ENCODE measurements around the gene TBC1D22B. TPM values are rescaled to one million over a fixed set of nuclear protein-coding genes. Genes with fewer than 3 reads are reported as not detected.

TBC1D22B gene
- total and polyA plus RNA-seq, 2 experiments from 2014 or later: 9.1 to 19.9 TPM

DNA sequence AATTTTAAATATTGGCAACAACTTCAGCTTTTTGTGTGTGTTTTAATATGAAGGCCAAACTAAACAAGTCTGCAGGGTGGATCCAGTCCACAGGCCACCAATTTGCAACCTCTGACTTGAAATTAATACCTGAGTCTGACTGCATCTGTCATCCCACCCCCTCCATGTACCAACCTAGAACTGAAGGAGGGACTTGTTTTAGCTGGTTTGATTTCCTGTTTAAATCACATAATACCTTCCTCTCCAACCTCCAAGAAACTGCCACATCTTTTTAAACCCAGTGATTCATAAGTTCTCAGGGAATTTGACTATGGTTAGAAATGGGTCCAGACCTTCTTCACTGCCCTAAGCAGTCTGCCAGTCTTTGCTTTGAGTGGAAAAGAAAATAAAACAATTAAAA lies 117.8 kb downstream of the TBC1D22B start:
- peaks cover 37% of the 10 kb centered on the region for H3K36me3 ChIP-seq (ENCODE audit: insufficient read depth)
- no peak overlapping the region for H3K4me3 ChIP-seq
- H3F3A ChIP-seq (replicated peaks; ENCODE audit: low read depth): no peaks in the 10 kb centered on the region
- no peak overlapping the region for H3K4me2 ChIP-seq
- TF ChIP-seq, protein P1, sequence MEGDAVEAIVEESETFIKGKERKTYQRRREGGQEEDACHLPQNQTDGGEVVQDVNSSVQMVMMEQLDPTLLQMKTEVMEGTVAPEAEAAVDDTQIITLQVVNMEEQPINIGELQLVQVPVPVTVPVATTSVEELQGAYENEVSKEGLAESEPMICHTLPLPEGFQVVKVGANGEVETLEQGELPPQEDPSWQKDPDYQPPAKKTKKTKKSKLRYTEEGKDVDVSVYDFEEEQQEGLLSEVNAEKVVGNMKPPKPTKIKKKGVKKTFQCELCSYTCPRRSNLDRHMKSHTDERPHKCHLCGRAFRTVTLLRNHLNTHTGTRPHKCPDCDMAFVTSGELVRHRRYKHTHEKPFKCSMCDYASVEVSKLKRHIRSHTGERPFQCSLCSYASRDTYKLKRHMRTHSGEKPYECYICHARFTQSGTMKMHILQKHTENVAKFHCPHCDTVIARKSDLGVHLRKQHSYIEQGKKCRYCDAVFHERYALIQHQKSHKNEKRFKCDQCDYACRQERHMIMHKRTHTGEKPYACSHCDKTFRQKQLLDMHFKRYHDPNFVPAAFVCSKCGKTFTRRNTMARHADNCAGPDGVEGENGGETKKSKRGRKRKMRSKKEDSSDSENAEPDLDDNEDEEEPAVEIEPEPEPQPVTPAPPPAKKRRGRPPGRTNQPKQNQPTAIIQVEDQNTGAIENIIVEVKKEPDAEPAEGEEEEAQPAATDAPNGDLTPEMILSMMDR (conservative IDR thresholded peaks at IDR 0.05; ENCODE audit: low read depth in 2 of 2): no peak
- TF ChIP-seq JUNB (IDR thresholded peaks at IDR 0.05; ENCODE audit: unreplicated experiment): no peak
- TF ChIP-seq CREB1 (CRISPR knock-in tag; IDR thresholded peaks at IDR 0.05; ENCODE audit: low read depth): no peak
- TF ChIP-seq, protein P2, sequence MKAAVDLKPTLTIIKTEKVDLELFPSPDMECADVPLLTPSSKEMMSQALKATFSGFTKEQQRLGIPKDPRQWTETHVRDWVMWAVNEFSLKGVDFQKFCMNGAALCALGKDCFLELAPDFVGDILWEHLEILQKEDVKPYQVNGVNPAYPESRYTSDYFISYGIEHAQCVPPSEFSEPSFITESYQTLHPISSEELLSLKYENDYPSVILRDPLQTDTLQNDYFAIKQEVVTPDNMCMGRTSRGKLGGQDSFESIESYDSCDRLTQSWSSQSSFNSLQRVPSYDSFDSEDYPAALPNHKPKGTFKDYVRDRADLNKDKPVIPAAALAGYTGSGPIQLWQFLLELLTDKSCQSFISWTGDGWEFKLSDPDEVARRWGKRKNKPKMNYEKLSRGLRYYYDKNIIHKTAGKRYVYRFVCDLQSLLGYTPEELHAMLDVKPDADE (IDR thresholded peaks at IDR 0.05): no peak
- no peak for TF ChIP-seq ZNF114 (CRISPR knock-in tag; IDR thresholded peaks at IDR 0.05)
- no peak for TF ChIP-seq NANOG (IDR thresholded peaks at IDR 0.05; ENCODE audit: borderline replicate concordance)
- TF ChIP-seq, protein P3, sequence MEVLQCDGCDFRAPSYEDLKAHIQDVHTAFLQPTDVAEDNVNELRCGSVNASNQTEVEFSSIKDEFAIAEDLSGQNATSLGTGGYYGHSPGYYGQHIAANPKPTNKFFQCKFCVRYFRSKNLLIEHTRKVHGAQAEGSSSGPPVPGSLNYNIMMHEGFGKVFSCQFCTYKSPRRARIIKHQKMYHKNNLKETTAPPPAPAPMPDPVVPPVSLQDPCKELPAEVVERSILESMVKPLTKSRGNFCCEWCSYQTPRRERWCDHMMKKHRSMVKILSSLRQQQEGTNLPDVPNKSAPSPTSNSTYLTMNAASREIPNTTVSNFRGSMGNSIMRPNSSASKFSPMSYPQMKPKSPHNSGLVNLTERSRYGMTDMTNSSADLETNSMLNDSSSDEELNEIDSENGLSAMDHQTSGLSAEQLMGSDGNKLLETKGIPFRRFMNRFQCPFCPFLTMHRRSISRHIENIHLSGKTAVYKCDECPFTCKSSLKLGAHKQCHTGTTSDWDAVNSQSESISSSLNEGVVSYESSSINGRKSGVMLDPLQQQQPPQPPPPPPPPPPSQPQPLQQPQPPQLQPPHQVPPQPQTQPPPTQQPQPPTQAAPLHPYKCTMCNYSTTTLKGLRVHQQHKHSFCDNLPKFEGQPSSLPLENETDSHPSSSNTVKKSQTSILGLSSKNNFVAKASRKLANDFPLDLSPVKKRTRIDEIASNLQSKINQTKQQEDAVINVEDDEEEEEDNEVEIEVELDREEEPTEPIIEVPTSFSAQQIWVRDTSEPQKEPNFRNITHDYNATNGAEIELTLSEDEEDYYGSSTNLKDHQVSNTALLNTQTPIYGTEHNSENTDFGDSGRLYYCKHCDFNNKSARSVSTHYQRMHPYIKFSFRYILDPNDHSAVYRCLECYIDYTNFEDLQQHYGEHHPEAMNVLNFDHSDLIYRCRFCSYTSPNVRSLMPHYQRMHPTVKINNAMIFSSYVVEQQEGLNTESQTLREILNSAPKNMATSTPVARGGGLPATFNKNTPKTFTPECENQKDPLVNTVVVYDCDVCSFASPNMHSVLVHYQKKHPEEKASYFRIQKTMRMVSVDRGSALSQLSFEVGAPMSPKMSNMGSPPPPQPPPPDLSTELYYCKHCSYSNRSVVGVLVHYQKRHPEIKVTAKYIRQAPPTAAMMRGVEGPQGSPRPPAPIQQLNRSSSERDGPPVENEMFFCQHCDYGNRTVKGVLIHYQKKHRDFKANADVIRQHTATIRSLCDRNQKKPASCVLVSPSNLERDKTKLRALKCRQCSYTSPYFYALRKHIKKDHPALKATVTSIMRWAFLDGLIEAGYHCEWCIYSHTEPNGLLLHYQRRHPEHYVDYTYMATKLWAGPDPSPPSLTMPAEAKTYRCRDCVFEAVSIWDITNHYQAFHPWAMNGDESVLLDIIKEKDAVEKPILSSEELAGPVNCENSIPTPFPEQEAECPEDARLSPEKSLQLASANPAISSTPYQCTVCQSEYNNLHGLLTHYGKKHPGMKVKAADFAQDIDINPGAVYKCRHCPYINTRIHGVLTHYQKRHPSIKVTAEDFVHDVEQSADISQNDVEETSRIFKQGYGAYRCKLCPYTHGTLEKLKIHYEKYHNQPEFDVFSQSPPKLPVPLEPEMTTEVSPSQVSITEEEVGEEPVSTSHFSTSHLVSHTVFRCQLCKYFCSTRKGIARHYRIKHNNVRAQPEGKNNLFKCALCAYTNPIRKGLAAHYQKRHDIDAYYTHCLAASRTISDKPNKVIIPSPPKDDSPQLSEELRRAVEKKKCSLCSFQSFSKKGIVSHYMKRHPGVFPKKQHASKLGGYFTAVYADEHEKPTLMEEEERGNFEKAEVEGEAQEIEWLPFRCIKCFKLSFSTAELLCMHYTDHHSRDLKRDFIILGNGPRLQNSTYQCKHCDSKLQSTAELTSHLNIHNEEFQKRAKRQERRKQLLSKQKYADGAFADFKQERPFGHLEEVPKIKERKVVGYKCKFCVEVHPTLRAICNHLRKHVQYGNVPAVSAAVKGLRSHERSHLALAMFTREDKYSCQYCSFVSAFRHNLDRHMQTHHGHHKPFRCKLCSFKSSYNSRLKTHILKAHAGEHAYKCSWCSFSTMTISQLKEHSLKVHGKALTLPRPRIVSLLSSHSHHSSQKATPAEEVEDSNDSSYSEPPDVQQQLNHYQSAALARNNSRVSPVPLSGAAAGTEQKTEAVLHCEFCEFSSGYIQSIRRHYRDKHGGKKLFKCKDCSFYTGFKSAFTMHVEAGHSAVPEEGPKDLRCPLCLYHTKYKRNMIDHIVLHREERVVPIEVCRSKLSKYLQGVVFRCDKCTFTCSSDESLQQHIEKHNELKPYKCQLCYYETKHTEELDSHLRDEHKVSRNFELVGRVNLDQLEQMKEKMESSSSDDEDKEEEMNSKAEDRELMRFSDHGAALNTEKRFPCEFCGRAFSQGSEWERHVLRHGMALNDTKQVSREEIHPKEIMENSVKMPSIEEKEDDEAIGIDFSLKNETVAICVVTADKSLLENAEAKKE (CRISPR knock-in tag; IDR thresholded peaks at IDR 0.05): no peak
- no peak for TF ChIP-seq EZH2phosphoT487 (IDR thresholded peaks at IDR 0.05; ENCODE audit: unreplicated experiment)
- TF ChIP-seq ZNF331 (CRISPR knock-in tag; IDR thresholded peaks at IDR 0.05; ENCODE audit: low read depth): no peak
- no peak for TF ChIP-seq POLR2AphosphoS5 (IDR thresholded peaks at IDR 0.05; ENCODE audit: low read depth)
- no peak for TF ChIP-seq STAT1 (IDR thresholded peaks at IDR 0.05; ENCODE audit: unreplicated experiment)
- TF ChIP-seq, protein P4, sequence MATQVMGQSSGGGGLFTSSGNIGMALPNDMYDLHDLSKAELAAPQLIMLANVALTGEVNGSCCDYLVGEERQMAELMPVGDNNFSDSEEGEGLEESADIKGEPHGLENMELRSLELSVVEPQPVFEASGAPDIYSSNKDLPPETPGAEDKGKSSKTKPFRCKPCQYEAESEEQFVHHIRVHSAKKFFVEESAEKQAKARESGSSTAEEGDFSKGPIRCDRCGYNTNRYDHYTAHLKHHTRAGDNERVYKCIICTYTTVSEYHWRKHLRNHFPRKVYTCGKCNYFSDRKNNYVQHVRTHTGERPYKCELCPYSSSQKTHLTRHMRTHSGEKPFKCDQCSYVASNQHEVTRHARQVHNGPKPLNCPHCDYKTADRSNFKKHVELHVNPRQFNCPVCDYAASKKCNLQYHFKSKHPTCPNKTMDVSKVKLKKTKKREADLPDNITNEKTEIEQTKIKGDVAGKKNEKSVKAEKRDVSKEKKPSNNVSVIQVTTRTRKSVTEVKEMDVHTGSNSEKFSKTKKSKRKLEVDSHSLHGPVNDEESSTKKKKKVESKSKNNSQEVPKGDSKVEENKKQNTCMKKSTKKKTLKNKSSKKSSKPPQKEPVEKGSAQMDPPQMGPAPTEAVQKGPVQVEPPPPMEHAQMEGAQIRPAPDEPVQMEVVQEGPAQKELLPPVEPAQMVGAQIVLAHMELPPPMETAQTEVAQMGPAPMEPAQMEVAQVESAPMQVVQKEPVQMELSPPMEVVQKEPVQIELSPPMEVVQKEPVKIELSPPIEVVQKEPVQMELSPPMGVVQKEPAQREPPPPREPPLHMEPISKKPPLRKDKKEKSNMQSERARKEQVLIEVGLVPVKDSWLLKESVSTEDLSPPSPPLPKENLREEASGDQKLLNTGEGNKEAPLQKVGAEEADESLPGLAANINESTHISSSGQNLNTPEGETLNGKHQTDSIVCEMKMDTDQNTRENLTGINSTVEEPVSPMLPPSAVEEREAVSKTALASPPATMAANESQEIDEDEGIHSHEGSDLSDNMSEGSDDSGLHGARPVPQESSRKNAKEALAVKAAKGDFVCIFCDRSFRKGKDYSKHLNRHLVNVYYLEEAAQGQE (IDR thresholded peaks at IDR 0.05; ENCODE audit: unreplicated experiment): no peak
- TF ChIP-seq EZH2 (IDR thresholded peaks at IDR 0.05; ENCODE audit: low read depth, unreplicated experiment): no peak
- H3K27me3 Mint-ChIP-seq (ENCODE audit: insufficient read depth, low read depth, poor library complexity): peaks cover 5% of the 10 kb centered on the region
- ATAC-seq: no peak
- peaks cover 17% of the 10 kb centered on the region for H4K20me1 ChIP-seq (replicated peaks; ENCODE audit: insufficient read depth)
- H3K27me3 ChIP-seq (ENCODE audit: insufficient read depth): no peaks in the 10 kb centered on the region
- DNase-seq (ENCODE audit: low spot score): no peak
- no peaks in the 10 kb centered on the region for H3K4me1 ChIP-seq (ENCODE audit: insufficient read depth)
- H3K79me2 ChIP-seq (replicated peaks; ENCODE audit: insufficient read depth): no peaks in the 10 kb centered on the region
- H3K4me1 Mint-ChIP-seq: no peaks in the 10 kb centered on the region
- H3K36me3 Mint-ChIP-seq (ENCODE audit: low read depth): peaks cover 28% of the 10 kb centered on the region
- H3K27ac Mint-ChIP-seq: no peak overlapping the region
- no peak overlapping the region for H3K4me3 Mint-ChIP-seq
- no peaks in the 10 kb centered on the region for H3K9me2 ChIP-seq (ENCODE audit: insufficient read depth)
- H2AFZ ChIP-seq: no peak overlapping the region
- H3K27ac ChIP-seq (ENCODE audit: low read depth): no peak overlapping the region
- no peaks in the 10 kb centered on the region for H3K9me3 Mint-ChIP-seq
